Dendritic cell treated with granulocyte-macrophage colony-stimulating factor and Interleukin-4, amounts not matched to agents 40 ng/mL and 50 ng/mL, for 4 days (primary cell): ENCODE results near the gene TRPM5.

Source experiments
- H3K27ac Mint-ChIP-seq: one replicate; pipeline ENCODE4 v1.8.0; 2022; ENCODE audit warnings: mild to moderate bottlenecking, mixed read lengths
- H3K27me3 Mint-ChIP-seq: one replicate; pipeline ENCODE4 v1.8.0; 2022; ENCODE audit warnings: mild to moderate bottlenecking, mixed read lengths
- H3K36me3 Mint-ChIP-seq: one replicate; pipeline ENCODE4 v1.8.0; 2022; ENCODE audit warnings: low read depth, mixed read lengths
- H3K4me1 Mint-ChIP-seq: one replicate; pipeline ENCODE4 v1.8.0; 2022; ENCODE audit warnings: low read depth, mixed read lengths
- H3K4me3 Mint-ChIP-seq: one replicate; pipeline ENCODE4 v1.8.0; 2022; ENCODE audit warnings: mild to moderate bottlenecking, moderate library complexity, mixed read lengths
- H3K9me3 Mint-ChIP-seq: one replicate; pipeline ENCODE4 v1.8.0; 2022; ENCODE audit warnings: mixed read lengths
- intact Hi-C: fragments of 100-400 bp; cut with micrococcal nuclease; formaldehyde crosslinking; loops from one replicate; pipeline ENCODE4 v1.15.0; 2022

Gene TRPM5

DNA sequence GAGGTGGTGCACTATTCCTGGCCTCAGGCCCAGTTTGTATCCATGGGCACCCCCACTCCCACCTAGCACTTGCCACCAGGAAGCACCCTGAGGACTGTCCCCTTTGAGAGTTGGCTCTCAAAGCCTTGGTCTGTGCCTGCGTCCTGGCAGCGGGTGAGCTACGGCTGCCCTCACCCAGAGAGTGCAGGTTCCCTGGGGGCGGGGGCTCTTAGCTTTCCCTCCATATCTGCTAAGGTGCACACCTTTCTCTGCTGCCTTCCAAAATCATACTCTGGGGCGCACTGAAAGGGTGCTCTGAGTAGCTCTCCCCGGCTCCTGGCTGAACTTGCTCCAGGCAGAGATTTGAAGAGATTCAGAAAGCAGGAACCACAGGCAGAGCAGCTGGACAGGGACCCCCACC, 7.6 kb upstream of the TRPM5 start:
- no peaks in the 10 kb centered on the region for H3K27me3 Mint-ChIP-seq
- H3K9me3 Mint-ChIP-seq: no peaks in the 10 kb centered on the region
- peaks cover 33% of the 10 kb centered on the region for H3K4me1 Mint-ChIP-seq
- no peak overlapping the region for H3K27ac Mint-ChIP-seq
- intact Hi-C loops: no loop called here
- H3K4me3 Mint-ChIP-seq: no peak overlapping the region
- H3K36me3 Mint-ChIP-seq: peaks cover 64% of the 10 kb centered on the region

DNA sequence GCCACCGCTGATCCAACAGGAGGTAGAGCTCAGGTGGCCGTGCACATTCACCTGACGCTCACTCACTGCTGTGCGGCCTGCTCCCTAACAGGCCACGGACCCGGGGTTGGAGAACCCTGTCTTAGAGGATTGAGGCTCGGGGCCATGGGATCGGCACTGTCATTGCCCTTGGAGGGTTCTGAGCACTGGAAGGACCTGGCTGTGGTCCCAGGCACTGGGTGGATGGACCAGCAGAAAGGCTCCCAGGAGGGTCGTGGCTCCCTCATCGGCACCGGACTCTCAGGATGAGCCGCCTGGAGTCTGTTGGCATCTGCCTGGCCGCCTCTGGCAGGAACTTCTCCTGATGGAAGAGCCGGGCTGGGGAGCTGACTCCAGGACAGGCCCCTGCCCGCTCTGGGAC, 7.0 kb upstream of the TRPM5 start:
- Mint-ChIP-seq H3K4me3 (no peak overlapping the region), H3K9me3 (no peaks in the 10 kb centered on the region), H3K36me3 (peaks cover 64% of the 10 kb centered on the region), H3K4me1 (peaks cover 38% of the 10 kb centered on the region), H3K27ac (no peak overlapping the region), H3K27me3 (no peaks in the 10 kb centered on the region)
- intact Hi-C loops: no loop called here

DNA sequence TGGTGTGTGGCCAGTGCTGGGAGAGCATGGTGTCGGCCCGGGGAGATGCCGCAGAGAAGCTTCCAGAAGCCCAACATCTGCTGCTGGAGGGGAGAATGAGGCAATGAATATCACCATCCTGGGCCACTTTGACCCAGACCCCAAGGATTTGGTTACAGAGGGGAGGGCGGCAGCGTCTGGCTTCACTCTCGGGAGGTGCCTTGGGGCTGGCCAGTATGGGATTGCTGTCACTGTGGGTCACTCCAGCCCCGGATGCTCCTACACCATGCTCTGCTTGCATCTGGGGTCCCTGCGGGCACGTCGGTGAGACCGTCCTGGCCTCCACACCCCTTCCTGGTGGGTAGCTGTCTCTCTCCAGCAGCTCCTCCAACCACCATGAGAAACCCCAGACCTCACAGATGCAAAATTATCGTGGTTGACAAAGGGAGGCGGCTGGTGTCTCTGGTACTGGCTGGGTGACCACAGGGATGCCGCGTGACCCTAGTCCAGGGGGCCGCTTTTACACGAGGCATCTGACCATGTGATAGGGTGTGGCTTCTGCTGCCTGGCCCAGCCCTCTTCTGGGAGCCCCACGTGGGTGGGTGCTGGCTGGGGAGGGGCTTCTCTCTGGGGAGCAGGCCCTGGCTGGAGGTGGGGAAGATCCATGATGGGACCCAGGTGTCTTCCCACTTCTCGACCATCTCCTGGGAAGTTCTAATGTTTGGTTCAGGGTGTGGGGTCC, 6.2 kb upstream of the TRPM5 start:
- Mint-ChIP-seq H3K9me3 (no peaks in the 10 kb centered on the region), H3K27me3 (no peaks in the 10 kb centered on the region), H3K4me1 (peaks cover 47% of the 10 kb centered on the region), H3K4me3 (no peak overlapping the region), H3K36me3 (peaks cover 66% of the 10 kb centered on the region), H3K27ac (no peak overlapping the region)
- intact Hi-C loops: no loop called here

DNA sequence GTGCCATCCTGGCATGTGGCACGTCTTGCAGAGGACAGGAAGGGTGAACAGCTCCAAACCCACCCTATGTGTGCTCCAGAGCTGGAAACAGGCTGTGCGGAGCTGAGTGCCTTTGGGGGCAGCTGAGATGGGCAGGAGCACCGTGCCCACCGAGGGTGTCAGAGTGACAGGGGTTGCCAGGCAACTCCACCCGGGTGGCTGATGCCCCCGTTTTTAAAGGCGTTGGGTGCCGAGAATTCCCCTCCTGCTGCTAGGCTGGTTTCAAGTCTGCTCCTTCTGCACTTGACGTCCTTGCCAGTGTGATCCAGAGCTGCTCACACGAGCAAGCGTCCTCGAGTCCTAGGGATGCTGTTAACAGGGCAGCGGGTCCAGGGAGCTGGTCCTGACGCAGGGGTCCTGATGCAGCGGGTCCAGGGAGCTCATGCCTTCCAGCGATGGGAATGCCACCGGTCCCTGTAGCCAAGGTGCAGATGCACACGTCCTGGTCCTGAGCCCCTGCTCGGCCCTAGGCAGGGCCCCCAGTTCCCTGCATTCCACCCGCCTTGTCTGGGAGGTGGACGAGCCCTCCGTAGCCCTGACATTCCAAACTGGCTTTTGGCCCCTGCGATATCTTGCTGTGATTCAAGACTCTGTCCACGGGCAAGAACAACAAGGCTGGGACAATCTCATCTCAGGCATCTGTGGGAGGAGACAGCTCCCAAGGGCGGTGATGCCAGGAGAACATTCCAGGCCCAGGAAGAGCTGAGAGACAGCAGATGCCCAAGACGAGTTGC, 5.4 kb upstream of the TRPM5 start:
- Mint-ChIP-seq H3K36me3 (peaks cover 70% of the 10 kb centered on the region), H3K4me3 (no peak overlapping the region), H3K9me3 (no peaks in the 10 kb centered on the region), H3K27ac (no peak overlapping the region), H3K4me1 (peaks cover 51% of the 10 kb centered on the region), H3K27me3 (no peaks in the 10 kb centered on the region)
- intact Hi-C loops: loop anchor here (5.0 kb wide), 3 partner anchors 38 to 443 kb away; no protein-coding TSS in a partner anchor

DNA sequence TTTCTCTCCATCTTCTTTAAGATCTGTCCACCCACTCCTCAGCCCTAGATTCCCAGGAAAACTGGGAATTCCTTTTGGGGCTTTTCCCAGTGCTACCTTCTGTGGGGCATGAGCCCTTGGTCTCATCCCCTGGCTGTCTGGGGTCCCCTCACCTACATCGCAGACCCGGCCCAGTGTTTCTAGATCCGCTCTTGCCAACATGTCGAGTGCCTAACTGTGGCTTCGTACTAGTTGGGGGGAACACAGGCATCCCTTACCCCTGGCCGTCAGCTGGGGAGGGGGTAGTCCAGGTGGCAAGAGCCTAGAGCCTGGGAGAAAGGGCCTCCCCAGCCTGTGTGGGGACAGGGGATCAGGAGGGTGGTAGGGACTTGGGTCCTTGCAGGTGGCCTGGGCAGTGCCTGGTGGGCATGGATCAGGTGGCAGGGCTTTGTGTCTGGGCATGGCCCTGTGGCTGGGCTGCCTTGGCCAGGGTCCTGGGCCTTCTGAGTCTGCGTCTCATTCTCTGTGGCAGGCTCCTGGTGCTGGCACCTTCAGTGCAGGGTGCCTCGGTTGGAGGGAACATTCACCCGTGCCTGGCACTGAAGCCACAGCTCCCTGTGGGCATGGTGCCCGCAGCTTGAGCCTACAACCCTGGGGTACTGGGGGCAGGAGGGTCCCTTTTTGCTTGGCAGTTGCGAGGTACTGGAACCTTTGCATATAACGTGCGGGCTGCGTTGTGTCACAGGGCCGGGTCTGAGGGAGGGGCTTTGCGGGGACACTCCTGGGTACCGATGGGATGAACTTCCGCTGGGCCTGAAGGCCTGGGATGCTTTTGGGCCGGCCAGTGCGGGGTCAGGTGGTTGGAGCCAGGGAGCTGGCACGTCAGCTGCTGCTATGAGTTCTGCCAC, 4.6 kb upstream of the TRPM5 start:
- intact Hi-C loops: loop anchor here (5.0 kb wide), 3 partner anchors 38 to 443 kb away; no protein-coding TSS in a partner anchor
- Mint-ChIP-seq H3K27ac (peak overlapping the region; percentile 45), H3K27me3 (peaks cover 4% of the 10 kb centered on the region), H3K9me3 (no peaks in the 10 kb centered on the region), H3K4me3 (no peak overlapping the region), H3K4me1 (peaks cover 51% of the 10 kb centered on the region), H3K36me3 (peaks cover 70% of the 10 kb centered on the region)

DNA sequence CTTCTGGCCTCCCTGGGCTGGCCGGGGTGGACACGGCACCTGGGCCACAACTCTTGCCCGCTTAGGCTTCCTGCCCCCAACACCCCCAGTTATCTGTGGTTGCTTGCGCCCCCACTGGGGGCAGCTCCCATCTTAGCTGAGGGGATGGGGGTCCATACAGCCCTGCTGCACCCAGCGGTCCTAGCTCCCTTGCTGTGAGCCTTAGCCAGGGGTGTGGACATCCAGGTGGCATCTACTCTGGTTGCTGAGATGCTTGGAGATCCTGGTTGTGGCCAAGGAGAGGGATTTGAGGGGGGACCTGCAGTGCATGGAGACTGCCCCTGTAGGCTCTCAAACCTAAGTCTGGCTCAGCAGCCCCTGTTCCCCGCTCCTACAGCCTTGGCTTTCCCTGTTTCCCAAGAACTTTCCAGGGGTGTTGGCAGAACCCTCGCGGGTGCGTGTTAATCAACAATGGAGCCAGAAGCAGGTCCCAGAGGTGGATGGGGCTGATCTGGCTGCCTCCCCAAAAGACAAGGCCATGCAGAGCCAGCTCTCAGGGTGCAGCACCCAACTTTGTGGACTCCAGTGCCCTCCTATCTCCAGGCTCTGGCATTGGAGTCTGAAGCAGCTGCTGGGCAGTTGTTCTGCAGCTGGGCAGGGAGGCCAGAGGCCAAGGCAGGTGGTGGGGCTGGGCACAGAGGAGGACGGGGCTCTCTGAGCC, 3.8 kb upstream of the TRPM5 start:
- Mint-ChIP-seq H3K9me3 (no peaks in the 10 kb centered on the region), H3K4me3 (peak overlapping the region; percentile 93), H3K27me3 (peaks cover 11% of the 10 kb centered on the region), H3K4me1 (peaks cover 56% of the 10 kb centered on the region), H3K36me3 (peaks cover 63% of the 10 kb centered on the region), H3K27ac (peak overlapping the region; percentile 86)
- intact Hi-C loops: loop anchor here (5.0 kb wide), 3 partner anchors 39 to 444 kb away; no protein-coding TSS in a partner anchor

DNA sequence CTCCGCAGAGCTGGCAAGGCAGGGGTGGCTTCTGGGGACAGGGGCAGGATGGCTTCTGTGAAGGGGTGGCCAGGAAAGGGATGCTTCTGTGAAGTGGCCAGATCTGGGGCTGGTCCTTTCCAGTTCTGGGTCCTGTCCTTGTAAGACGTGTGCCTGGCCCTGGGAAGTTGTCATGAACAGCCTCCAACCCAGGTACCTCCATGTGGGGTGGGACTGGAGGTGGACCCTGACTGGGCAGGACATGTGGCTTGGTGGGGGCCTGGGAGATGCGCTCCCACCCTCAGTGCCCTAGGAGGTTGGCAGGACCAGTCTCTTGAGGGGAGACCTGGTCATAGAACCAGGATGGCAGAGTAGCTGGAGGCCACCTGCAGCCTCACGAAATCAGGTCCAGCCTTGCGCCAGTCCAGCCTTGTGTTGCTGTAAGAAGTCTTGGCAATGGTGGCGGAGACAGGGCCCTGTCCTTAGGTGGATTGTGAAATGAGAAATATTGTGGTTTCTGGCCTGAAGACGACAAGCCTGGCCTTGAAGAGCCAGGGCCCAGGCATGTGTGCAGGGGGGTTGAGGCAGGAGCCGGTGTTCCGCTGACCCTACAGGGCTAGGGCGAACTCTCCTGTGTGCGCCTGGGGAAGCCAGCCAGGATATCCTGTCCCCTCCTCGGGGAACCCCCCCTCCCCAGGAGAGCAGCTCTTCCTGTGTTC, 3.1 kb upstream of the TRPM5 start:
- H3K4me1 Mint-ChIP-seq: peaks cover 56% of the 10 kb centered on the region
- peaks cover 56% of the 10 kb centered on the region for H3K36me3 Mint-ChIP-seq
- intact Hi-C loops: loop anchor here (5.0 kb wide), 3 partner anchors 40 to 445 kb away; no protein-coding TSS in a partner anchor

DNA sequence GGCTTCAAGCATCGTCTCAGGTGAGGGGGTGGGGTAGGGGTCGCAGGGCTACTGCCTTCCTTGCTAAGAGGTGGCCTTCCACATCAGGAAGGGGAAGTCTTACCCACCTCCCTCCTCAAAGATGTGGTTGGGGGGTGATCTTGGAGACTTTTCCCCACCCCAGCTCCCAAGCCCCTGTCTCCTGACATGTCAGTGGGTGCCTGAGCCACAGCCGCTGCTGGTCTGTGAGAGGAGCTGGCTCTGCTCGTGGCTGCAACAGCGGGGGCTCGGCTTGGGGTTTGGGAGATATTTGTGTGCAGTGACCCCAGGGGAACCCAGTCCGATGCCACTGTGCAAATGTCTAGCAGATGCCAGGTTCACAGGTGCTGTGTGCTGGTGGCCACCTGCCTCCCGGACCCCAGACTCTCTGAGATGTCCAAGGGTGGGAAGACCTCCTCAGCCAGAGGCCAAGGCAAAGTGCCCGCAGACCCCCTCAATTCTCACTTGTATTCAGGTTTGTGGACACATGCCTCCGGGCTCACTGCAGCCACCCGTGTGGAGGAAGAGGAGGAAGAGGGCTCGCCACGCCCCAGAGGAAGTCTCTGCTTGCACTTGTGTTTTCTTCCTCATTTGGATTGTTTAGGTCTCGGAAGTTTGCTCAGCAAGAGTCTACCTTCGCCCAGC, 2.4 kb upstream of the TRPM5 start:
- intact Hi-C loops: loop anchor here (5.0 kb wide), 3 partner anchors 41 to 446 kb away; no protein-coding TSS in a partner anchor
- Mint-ChIP-seq H3K4me3 (peak overlapping the region; percentile 93), H3K9me3 (no peaks in the 10 kb centered on the region), H3K36me3 (peaks cover 50% of the 10 kb centered on the region), H3K27ac (peak overlapping the region; percentile 86), H3K27me3 (peaks cover 14% of the 10 kb centered on the region), H3K4me1 (peaks cover 56% of the 10 kb centered on the region)

More for the DNA sequence above, 3.1 kb upstream of the TRPM5 start:
- H3K27me3 Mint-ChIP-seq: peaks cover 14% of the 10 kb centered on the region
- H3K27ac Mint-ChIP-seq: peak overlapping the region; percentile 86
- no peaks in the 10 kb centered on the region for H3K9me3 Mint-ChIP-seq
- H3K4me3 Mint-ChIP-seq: peak overlapping the region; percentile 93

DNA sequence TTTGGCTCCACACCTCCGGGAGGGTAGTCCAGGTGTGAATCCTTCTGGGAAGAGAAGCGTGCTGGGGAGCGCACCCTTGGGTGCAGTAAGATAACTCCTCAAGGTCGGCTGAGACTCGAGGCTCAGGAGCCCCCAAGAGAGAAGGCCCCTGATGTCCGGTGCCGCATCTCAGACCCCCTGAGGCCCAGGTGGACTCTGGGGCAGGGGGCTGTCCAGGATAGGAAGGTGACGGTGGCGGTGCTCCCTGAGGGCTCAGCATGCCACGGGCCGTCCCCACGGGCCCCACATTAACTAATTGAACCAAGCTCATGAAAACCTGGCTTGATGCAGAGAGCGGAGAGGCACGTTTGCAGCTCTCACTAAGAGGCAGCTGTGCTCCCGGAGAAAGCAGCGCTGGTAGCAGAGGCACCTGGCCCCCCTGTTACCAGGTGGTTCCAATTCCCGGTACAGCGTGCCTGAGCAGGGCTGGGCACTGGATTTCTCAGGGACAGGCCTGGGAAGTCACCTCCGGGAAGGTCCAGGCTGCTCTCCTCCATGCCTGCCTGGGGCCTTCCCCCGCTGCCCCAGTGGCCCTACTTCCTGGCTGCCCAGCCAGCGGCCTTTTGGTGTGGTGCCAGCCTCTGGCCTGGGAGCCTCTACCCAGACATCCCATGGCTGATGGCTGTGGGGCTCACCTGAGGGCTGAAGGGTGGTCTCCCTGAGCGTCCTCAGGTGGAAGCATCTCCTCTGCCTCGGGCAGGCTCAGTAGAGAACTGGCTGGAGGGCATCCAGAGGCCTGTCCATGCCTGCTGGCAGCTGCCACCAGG, 1.6 kb upstream of the TRPM5 start:
- peaks cover 42% of the 10 kb centered on the region for H3K36me3 Mint-ChIP-seq
- H3K27ac Mint-ChIP-seq: peak overlapping the region; percentile 86
- no peaks in the 10 kb centered on the region for H3K9me3 Mint-ChIP-seq
- peak overlapping the region; percentile 93 for H3K4me3 Mint-ChIP-seq
- peaks cover 18% of the 10 kb centered on the region for H3K27me3 Mint-ChIP-seq
- intact Hi-C loops: loop anchor here (5.0 kb wide), 3 partner anchors 41 to 446 kb away; no protein-coding TSS in a partner anchor
- peaks cover 61% of the 10 kb centered on the region for H3K4me1 Mint-ChIP-seq

DNA sequence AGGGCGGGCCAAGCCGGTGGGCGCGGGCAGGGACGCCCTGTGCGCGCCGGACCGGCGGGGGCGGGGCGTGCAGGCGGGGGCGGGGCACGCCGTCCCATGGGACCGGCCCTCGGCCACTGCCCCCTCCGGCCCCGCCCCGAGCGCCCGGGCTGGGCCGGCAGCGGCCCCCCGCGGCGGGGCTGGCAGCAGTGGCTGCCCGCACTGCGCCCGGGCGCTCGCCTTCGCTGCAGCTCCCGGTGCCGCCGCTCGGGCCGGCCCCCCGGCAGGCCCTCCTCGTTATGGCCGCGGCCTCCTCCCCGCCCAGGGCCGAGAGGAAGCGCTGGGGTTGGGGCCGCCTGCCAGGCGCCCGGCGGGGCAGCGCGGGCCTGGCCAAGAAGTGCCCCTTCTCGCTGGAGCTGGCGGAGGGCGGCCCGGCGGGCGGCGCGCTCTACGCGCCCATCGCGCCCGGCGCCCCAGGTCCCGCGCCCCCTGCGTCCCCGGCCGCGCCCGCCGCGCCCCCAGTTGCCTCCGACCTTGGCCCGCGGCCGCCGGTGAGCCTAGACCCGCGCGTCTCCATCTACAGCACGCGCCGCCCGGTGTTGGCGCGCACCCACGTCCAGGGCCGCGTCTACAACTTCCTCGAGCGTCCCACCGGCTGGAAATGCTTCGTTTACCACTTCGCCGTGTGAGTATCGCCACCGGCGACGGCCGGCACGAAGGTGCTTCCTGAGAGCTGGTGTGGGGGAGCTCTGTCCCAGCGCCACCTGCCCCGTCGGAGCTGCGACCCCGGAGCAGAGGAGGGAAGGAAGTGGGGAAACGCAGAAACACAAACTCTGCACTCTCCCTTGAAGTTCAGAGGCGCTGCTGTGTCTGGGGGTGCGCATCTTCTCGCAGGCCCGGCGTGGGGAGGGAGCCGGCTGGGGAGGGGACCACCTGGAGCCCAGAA, 769 bp upstream of the TRPM5 start, which contains the start of gene KCNQ1:
Gene KCNQ1, plus strand, starts transcription at position 188 of the 925 bp plus-strand sequence. Its CDS starts 91 bp downstream, at position 279.
- intact Hi-C loops: loop anchor here (5.0 kb wide), 3 partner anchors 42 to 447 kb away; no protein-coding TSS in a partner anchor
- H3K4me1 Mint-ChIP-seq: peaks cover 61% of the 10 kb centered on the region

DNA sequence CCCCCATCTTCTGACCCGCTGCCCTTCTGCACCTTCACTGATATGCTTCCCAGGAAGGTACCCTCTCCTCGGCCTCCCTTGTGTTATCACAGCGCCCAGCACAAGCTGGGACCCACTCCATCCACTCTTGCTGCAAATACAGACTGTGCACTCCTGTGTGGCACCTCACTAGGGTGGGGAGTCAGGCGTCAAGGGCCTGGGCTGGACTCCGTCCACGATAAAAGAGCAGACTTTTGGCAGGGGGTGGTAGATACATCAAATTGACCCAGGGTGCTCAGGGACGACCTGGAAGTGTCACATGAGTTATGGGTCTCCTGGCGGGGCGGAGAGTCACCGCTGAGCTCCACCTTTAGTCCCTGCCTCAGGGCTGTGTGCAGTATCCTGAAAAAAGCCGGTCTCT, 908 bp downstream of the TRPM5 start:
- peaks cover 53% of the 10 kb centered on the region for H3K4me1 Mint-ChIP-seq

More for the DNA sequence above, 769 bp upstream of the TRPM5 start, which contains the start of gene KCNQ1:
- peak within 1 kb of the TSS; percentile 86 for H3K27ac Mint-ChIP-seq
- H3K4me3 Mint-ChIP-seq: peak within 1 kb of the TSS; percentile 93
- H3K36me3 Mint-ChIP-seq: peaks cover 33% of the 10 kb centered on the region
- no peaks in the 10 kb centered on the region for H3K9me3 Mint-ChIP-seq
- H3K27me3 Mint-ChIP-seq: peaks cover 22% of the 10 kb centered on the region

More for the DNA sequence above, 908 bp downstream of the TRPM5 start:
- H3K4me3 Mint-ChIP-seq: no peak overlapping the region
- intact Hi-C loops: no loop called here
- no peak overlapping the region for H3K27ac Mint-ChIP-seq
- peaks cover 16% of the 10 kb centered on the region for H3K36me3 Mint-ChIP-seq
- H3K27me3 Mint-ChIP-seq: peaks cover 30% of the 10 kb centered on the region
- H3K9me3 Mint-ChIP-seq: no peaks in the 10 kb centered on the region
